ENCODE data around the gene COQ4.

The COQ4 gene

DNA sequence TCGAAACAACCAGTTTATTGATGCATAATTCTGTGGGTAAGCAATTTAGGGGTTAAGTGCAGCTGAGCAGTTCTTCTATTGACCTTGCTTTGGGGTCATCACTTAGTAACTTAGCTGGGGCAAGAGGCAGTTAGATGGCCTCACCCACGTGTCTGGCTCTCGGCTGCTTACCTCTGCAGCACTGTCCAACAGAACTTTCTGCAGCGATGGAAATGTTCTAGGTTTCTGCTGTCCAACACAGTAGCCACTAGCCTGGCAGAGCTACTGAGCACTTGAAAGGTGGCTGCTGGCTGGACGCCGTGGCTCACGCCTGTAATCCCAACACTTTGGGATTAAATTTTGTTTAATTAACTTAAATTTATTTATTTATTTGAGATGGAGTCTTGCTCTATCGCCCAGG is 35.5 kb downstream of the COQ4 start:
- ChIA-PET CTCF (interaction anchor here (1.0 to 2.1 kb wide), 4 partner anchors 13 to 62 kb away, joined by 3 to 5 read pairs (median 4); partner anchors contain the start of gene URM1), POLR2A (no interaction called here)
- DNase-seq (ENCODE audit: low read depth, low spot score) = no peak
- TF ChIP-seq CTCF (IDR thresholded peaks at IDR 0.05; ENCODE audit: insufficient read depth, low read length, missing control alignments) = no peak
- no peak overlapping the region for H3K4me3 ChIP-seq (ENCODE audit: low read depth, low read length)

DNA sequence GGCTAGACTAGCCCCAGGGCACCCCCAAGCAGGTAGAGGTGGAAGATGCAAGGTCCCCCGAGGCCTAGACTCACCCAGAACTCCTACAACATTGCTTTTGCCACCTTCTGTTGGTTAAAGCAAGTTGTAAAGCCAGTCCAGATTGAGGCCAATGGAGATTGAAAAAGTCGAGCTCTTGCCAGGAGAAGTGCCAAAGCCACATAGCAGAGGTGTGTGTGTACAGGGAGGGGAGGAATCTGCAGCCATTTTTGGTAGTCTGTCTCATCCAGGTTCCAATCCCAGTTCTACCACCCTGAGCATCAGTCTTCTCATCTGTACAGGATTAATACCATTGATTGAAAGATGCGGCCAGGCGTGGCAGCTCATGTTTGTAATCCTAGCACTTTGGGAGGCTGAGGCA is 36.2 kb downstream of the COQ4 start:
- no peak overlapping the region for H3K4me3 ChIP-seq (ENCODE audit: low read depth, low read length)
- POLR2A ChIA-PET = no interaction called here
- CTCF ChIA-PET = interaction anchor here (0.8 to 2.1 kb wide), 5 partner anchors 12 to 64 kb away, joined by 3 to 5 read pairs (median 4); partner anchors contain the start of gene URM1
- no peak for DNase-seq (ENCODE audit: low read depth, low spot score)
- no peak for TF ChIP-seq CTCF (IDR thresholded peaks at IDR 0.05; ENCODE audit: insufficient read depth, low read length, missing control alignments)

GRCh38 chr9:128360826-128361225 is 38.2 kb downstream of the COQ4 start:
- no peak overlapping the region for H3K4me3 ChIP-seq (ENCODE audit: low read depth, low read length)
- no peak for DNase-seq (ENCODE audit: low read depth, low spot score)
- TF ChIP-seq CTCF (IDR thresholded peaks at IDR 0.05; ENCODE audit: insufficient read depth, low read length, missing control alignments) = no peak
- CTCF ChIA-PET = interaction anchor here (0.7 to 6.6 kb wide), 15 partner anchors 10 to 274 kb away, joined by 3 to 80 read pairs (median 28); partner anchors contain the start of genes CERCAM and URM1
- POLR2A ChIA-PET = interaction anchor here (3.3 kb wide), 1 partner anchor 10 kb away, joined by 23 read pairs; the partner anchor contains the start of gene URM1

DNA sequence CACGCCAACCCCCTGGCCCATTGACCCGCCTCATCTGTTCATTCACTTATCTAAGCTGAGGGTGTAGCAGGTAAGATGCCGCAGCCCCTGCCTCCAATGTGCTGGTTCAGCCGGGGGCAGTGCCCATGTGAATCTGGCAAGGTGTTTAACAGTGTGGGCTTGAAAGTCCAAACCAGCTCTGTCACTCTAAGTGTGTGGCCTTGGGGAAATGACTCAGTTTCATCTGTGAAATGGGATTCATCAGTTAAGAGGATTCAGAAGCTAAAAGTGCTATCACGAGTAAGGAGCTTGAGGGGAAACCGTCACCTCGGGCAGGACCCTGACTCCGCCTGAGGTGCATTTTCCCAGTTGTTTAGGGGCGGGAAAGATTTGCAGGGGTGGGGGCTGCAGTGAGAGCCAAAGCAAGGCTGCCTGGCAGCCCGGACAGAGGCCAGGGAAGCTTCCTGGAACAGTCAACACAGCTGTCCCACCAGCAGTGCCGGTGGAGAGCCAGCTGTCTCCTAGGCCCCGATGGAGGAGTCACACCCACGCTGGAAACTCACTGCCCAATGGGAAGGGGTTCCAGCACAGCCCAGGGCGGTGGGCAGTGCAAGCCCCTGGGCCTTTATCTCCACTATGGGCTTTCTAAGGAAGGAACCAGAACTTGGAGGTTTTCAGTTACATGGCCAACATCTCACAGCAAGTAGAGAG is 38.8 kb downstream of the COQ4 start:
- no peak for DNase-seq (ENCODE audit: low read depth, low spot score)
- H3K4me3 ChIP-seq (ENCODE audit: low read depth, low read length) = peak overlapping the region; percentile 58
- ChIA-PET CTCF (interaction anchor here (0.8 to 6.6 kb wide), 32 partner anchors 10 to 341 kb away, joined by 3 to 80 read pairs (median 6); partner anchors contain the start of genes CERCAM, PKN3 and URM1), POLR2A (interaction anchor here (0.8 to 3.3 kb wide), 4 partner anchors 10 to 86 kb away, joined by 3 to 23 read pairs (median 10); partner anchors contain the start of genes CERCAM, GOLGA2, SWI5 and URM1)
- no peak for TF ChIP-seq CTCF (IDR thresholded peaks at IDR 0.05; ENCODE audit: insufficient read depth, low read length, missing control alignments)

- ChIA-PET POLR2A (interaction anchor here (0.7 to 3.3 kb wide), 5 partner anchors 9 to 168 kb away, joined by 3 to 23 read pairs (median 5); partner anchors contain the start of genes CERCAM, GOLGA2, SWI5 and URM1), CTCF (interaction anchor here (0.7 to 6.6 kb wide), 52 partner anchors 8 to 340 kb away, joined by 3 to 80 read pairs (median 4); partner anchors contain the start of genes CERCAM, PKN3 and URM1)
- H3K4me3 ChIP-seq (ENCODE audit: low read depth, low read length) = peak overlapping the region; percentile 58
- peak; percentile 36 for DNase-seq (ENCODE audit: low read depth, low spot score)
- TF ChIP-seq CTCF (IDR thresholded peaks at IDR 0.05; ENCODE audit: insufficient read depth, low read length, missing control alignments) = peak; percentile 90
Observed at GRCh38 chr9:128361986-128362646, 39.5 kb downstream of the COQ4 start.
